ENCODE measurements around the gene SYT1.

DNA sequence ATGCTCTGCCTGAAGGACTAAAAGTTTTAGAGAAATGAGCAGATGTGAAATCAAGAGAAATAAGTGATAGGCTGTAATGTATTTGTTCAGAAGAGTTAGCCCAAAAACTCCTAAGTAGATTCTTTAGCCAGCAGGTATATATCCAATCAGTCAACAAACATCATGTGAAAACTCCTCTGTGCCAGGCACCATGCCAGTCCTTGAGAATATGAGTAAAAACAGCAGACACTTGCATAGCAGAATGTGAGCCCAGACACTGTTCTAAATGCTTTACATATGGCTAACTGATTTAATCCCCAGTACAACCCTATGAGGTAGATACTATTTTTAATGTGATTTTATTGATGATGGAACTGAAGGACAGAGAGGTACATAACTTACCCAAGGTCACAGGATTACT lies 496.4 kb downstream of the SYT1 start:
- TF ChIP-seq, protein P1, sequence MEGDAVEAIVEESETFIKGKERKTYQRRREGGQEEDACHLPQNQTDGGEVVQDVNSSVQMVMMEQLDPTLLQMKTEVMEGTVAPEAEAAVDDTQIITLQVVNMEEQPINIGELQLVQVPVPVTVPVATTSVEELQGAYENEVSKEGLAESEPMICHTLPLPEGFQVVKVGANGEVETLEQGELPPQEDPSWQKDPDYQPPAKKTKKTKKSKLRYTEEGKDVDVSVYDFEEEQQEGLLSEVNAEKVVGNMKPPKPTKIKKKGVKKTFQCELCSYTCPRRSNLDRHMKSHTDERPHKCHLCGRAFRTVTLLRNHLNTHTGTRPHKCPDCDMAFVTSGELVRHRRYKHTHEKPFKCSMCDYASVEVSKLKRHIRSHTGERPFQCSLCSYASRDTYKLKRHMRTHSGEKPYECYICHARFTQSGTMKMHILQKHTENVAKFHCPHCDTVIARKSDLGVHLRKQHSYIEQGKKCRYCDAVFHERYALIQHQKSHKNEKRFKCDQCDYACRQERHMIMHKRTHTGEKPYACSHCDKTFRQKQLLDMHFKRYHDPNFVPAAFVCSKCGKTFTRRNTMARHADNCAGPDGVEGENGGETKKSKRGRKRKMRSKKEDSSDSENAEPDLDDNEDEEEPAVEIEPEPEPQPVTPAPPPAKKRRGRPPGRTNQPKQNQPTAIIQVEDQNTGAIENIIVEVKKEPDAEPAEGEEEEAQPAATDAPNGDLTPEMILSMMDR (IDR thresholded peaks at IDR 0.05), result no peak
- no peak for TF ChIP-seq ZFX (IDR thresholded peaks at IDR 0.05; ENCODE audit: borderline replicate concordance)

Measured in 22Rv1 (cell line).